HepG2 (cell line): ENCODE data around the gene ABCB6. TPM values are rescaled to one million over a fixed set of nuclear protein-coding genes. Genes with fewer than 3 reads are reported as not detected.

ENCODE experiments used
- ATAC-seq: fragments of 200-7000 bp; cut with Tn5 transposase; 3 replicates; pipeline ENCODE4 v1.9.1; 2020; ENCODE audit warnings: mild to moderate bottlenecking, moderate library complexity
- BruUV-seq: library from RNA; stranded (reverse); fragments of 400-500 nt; replicated peaks from 2 replicates; lab custom pipeline; 2021; lab: Mats Ljungman, UMichigan
- CTCF ChIA-PET: fragments of 300-600 bp; formaldehyde crosslinking; extraction: SDS; loops from one replicate; lab custom pipeline; 2021; ENCODE audit warnings: low total read pairs, inconsistent platforms, low intra/inter-chr PET ratio; lab: Yijun Ruan, JAX
- POLR2A ChIA-PET: fragments of 350-600 bp; sonication (Branson Sonifier 250); formaldehyde crosslinking; loops from one replicate; lab custom pipeline; 2020; ENCODE audit warnings: antibody characterized with exemption, inconsistent platforms; lab: Yijun Ruan, JAX
- DNase-seq: peaks from one replicate; pipeline ENCODE4 v3.0.0-alpha.2; 2015; ENCODE audit warnings: low spot score
- FAIRE-seq: peaks from 3 replicates; lab custom pipeline; 2011; peaks lifted over from hg19 to GRCh38; lab: Jason Lieb, UNC
- H2AFZ ChIP-seq: one replicate; pipeline ENCODE4 v1.6.1; 2011; ENCODE audit warnings: low read length, inconsistent platforms
- H3K27ac ChIP-seq: fragments of 300-600 bp; 3 replicates; pipeline ENCODE4 v1.8.0; 2011; ENCODE audit warnings: mixed run types, mild to moderate bottlenecking, mixed read lengths, low read length, inconsistent platforms; ENCODE audit not compliant: insufficient read depth; ENCODE audit errors: extremely low read length
- H3K27me3 ChIP-seq, 2 experiments: fragments of 200-600 bp in 1 of 2; 2 replicates in 1 of 2; 3 replicates in 1 of 2; pipeline versions ENCODE4 v1.6.0 to v1.8.0; 2011; ENCODE audit warnings: low read length in 2 of 2, mild to moderate bottlenecking in 2 of 2, moderate library complexity in 2 of 2, inconsistent platforms in 1 of 2; ENCODE audit not compliant: insufficient read depth in 2 of 2, control insufficient read depth in 1 of 2
- H3K36me3 ChIP-seq, 2 experiments: fragments of 200-600 bp in 1 of 2; replicated peaks in 1 of 2; 2 replicates in 1 of 2; 3 replicates in 1 of 2; pipeline versions ENCODE4 v1.5.1 to v1.8.0; 2011; ENCODE audit warnings: low read length in 2 of 2, inconsistent platforms in 1 of 2; ENCODE audit not compliant: insufficient read depth in 2 of 2, control insufficient read depth in 1 of 2
- H3K4me1 ChIP-seq: 2 replicates; pipeline ENCODE4 v1.5.1; 2012; ENCODE audit warnings: low read length, inconsistent platforms; ENCODE audit not compliant: insufficient read depth
- H3K4me2 ChIP-seq: 2 replicates; pipeline ENCODE4 v1.6.0; 2011; ENCODE audit warnings: low read depth, low read length, inconsistent platforms
- H3K4me3 ChIP-seq, 3 experiments: fragments of 200-600 bp in 1 of 3; sonication (generic), shearing (Covaris generic) in 1 of 3; replicated peaks in 1 of 3; 2 replicates each; pipeline ENCODE4 v1.5.1; 2011 to 2016; ENCODE audit warnings: low read length in 3 of 3, inconsistent platforms in 2 of 3, low read depth in 2 of 3, mild to moderate bottlenecking in 2 of 3, control low read depth in 1 of 3, mixed read lengths in 1 of 3; ENCODE audit not compliant: insufficient read depth in 1 of 3
- H3K79me2 ChIP-seq: one replicate; pipeline ENCODE4 v1.6.1; 2011; ENCODE audit warnings: low read length, inconsistent platforms; ENCODE audit not compliant: insufficient read depth
- H3K9ac ChIP-seq: 2 replicates; pipeline ENCODE4 v1.6.0; 2011; ENCODE audit warnings: mild to moderate bottlenecking, low read depth, low read length, inconsistent platforms; ENCODE audit not compliant: insufficient read depth
- H3K9me3 ChIP-seq: 2 replicates; pipeline ENCODE4 v1.5.1; 2012; ENCODE audit warnings: mild to moderate bottlenecking, low read length
- H4K20me1 ChIP-seq: 2 replicates; pipeline ENCODE4 v1.6.0; 2011; ENCODE audit warnings: inconsistent platforms, mild to moderate bottlenecking, low read length, moderate library complexity; ENCODE audit not compliant: insufficient read depth
- CBX2 ChIP-seq, 2 experiments: fragments of 200-600 bp in 1 of 2; sonication (generic); formaldehyde crosslinking in 1 of 2; IDR thresholded peaks; 2 replicates each; pipeline versions ENCODE4 v1.7.0 to v1.8.1; 2018 to 2022; ENCODE audit warnings: low read depth in 2 of 2, low read length in 1 of 2, mild to moderate bottlenecking in 1 of 2, missing genetic modification reagents in 1 of 2
- HNRNPL ChIP-seq: fragments of 200-400 bp; formaldehyde crosslinking; IDR thresholded peaks from 2 replicates; pipeline ENCODE4 v1.6.1; 2017; ENCODE audit warnings: mild to moderate bottlenecking, low read depth, low read length
- IKZF4 ChIP-seq: sonication (generic); formaldehyde crosslinking; IDR thresholded peaks from 2 replicates; pipeline ENCODE4 v1.5.1; 2020; ENCODE audit warnings: borderline replicate concordance, mild to moderate bottlenecking, low read depth, missing genetic modification reagents; ENCODE audit errors: not compliant biosample characterization
- PHF20 ChIP-seq: sonication (generic); formaldehyde crosslinking; IDR thresholded peaks from 2 replicates; pipeline ENCODE4 v1.5.0; 2020; ENCODE audit warnings: mild to moderate bottlenecking, missing genetic modification reagents
- RFX3 ChIP-seq: IDR thresholded peaks from 2 replicates; pipeline ENCODE4 v1.6.1; 2016; ENCODE audit warnings: missing biosample characterization, missing genetic modification reagents
- ZBTB7B ChIP-seq: sonication (generic); formaldehyde crosslinking; IDR thresholded peaks from 2 replicates; pipeline ENCODE4 v1.4.0; 2020; ENCODE audit warnings: missing genetic modification reagents
- ZNF510 ChIP-seq: sonication (generic); formaldehyde crosslinking; IDR thresholded peaks from 2 replicates; pipeline ENCODE4 v1.4.0; 2020; ENCODE audit warnings: low read depth, mild to moderate bottlenecking, missing genetic modification reagents
- ZNF660 ChIP-seq: sonication (generic); formaldehyde crosslinking; IDR thresholded peaks from 2 replicates; pipeline ENCODE4 v1.5.1; 2020; ENCODE audit warnings: mild to moderate bottlenecking, low read depth, missing genetic modification reagents, borderline replicate concordance
- ZNF678 ChIP-seq: sonication (generic); formaldehyde crosslinking; IDR thresholded peaks from 2 replicates; pipeline ENCODE4 v1.4.0; 2020; ENCODE audit warnings: mild to moderate bottlenecking, missing genetic modification reagents
- ZXDC ChIP-seq: sonication (generic); formaldehyde crosslinking; IDR thresholded peaks from 2 replicates; pipeline ENCODE4 v1.5.0; 2020; ENCODE audit warnings: mild to moderate bottlenecking, missing genetic modification reagents
- WGBS: methylation state at CpG from one replicate; pipeline ENCODE4 v1.1.6; 2017; ENCODE audit warnings: low lambda C conversion rate; 5-methylcytosine and 5-hydroxymethylcytosine counted together
- in situ Hi-C: cut with HindIII; loops from 2 replicates; pipeline ENCODE4 v1.10.0; 2017; ENCODE audit warnings: low pct_unique_long_range_greater_than_20kb; ENCODE audit not compliant: extremely low pct_ligation_motif_present
- intact Hi-C: fragments of 100-400 bp; cut with micrococcal nuclease; formaldehyde crosslinking; loops from one replicate; pipeline ENCODE4 v1.10.0; 2022; ENCODE audit not compliant: unreplicated experiment
- polyA plus RNA-seq, 8 experiments: library from polyadenylated mRNA; depleted of rRNA in 3 of 8; stranded (reverse) in 7 of 8; unstranded in 1 of 8; fragments of >200 nt; fragmentation: Illumina TruSeq in 4 of 8; extraction: Trizol in 4 of 8; gene quantifications; 2 replicates each; pipeline versions ENCODE4 v1.2.1 to v1.2.3, GENCODE V29; 2011 to 2016; ENCODE audit warnings: low read depth in 4 of 8, missing spikeins in 1 of 8, mixed read lengths in 1 of 8; ENCODE audit not compliant: insufficient read depth in 1 of 8
- total RNA-seq, 5 experiments: library from RNA; depleted of rRNA; stranded (reverse); fragments of >200 nt; fragmentation: Illumina TruSeq; extraction: Trizol; gene quantifications; 2 replicates each; pipeline ENCODE4 v1.2.3, GENCODE V29; 2016; ENCODE audit warnings: low read depth in 1 of 5
- TF ChIP-seq, protein P1 (sequence below): sonication (generic); formaldehyde crosslinking; IDR thresholded peaks from 2 replicates; pipeline ENCODE4 v1.8.1; 2023; ENCODE audit warnings: mild to moderate bottlenecking, inconsistent platforms, moderate library complexity, missing genetic modification reagents, borderline replicate concordance

ABCB6 gene
- total and polyA plus RNA-seq, 2 of the 13 experiments (the other 11 are each of a cell fraction or from before 2014, with no cell fraction given), result 91.1 to 137 TPM

DNA sequence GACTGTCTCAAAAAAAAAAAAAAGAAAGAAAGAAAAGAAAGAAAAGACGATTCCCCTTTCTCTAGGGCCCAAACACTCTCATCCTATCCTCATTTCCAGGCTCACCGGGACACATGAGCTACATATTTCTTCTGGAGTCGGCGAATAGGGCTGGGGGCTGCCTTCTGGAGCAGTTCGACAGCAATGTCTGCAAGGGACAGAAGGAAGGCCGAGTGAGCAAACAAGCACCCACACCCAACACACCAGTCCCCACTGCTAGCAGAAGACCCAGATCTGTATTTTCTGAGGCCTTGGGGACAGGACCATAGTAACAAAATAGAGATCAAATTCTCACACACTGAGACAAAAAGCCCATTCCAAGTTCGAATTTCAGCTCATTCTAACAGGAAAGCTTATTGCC, 43.3 kb downstream of the ABCB6 start:
- POLR2A ChIA-PET, result interaction anchor here (0.7 to 10.4 kb wide), 13 partner anchors 10 to 213 kb away, joined by 4 to 227 read pairs (median 20); partner anchors contain the start of genes ABCB6, ANKZF1, ATG9A and DNPEP
- Histone ChIP-seq H3K9ac (peak overlapping the region; percentile 82; the same call in 1 of the 2 replicates), H3K79me2 (peaks cover 26% of the 10 kb centered on the region), H3K4me1 (peaks cover 43% of the 10 kb centered on the region), H3K9me3 (no peaks in the 10 kb centered on the region), H3K4me3 (peak overlapping the region; percentile 62 to 79 (median 72); a peak in 5 of 6 replicates), H3K27me3 (no peaks in the 10 kb centered on the region; a peak in 1 of 5 replicates), H4K20me1 (no peaks in the 10 kb centered on the region), H3K27ac (no peak overlapping the region), H2AFZ (no peak overlapping the region), H3K4me2 (peak overlapping the region; percentile 100), H3K36me3 (peaks cover 15 to 34% of the 10 kb centered on the region in 2 experiments)
- FAIRE-seq, result peak; percentile 47
- CTCF ChIA-PET, result no interaction called here
- WGBS, result 79% methylated on average over 7 of the region's 7 CpGs
- no peak for DNase-seq
- intact Hi-C loops, result no loop called here
- no peak for TF ChIP-seq ZNF660 (CRISPR knock-in tag)
- no peak for TF ChIP-seq ZBTB7B
- TF ChIP-seq HNRNPL, result no peak
- no peak for TF ChIP-seq CBX2 (IDR thresholded peaks at IDR 0.05; ENCODE audit: low read depth, low read length)
- TF ChIP-seq CBX2 (CRISPR knock-in tag; IDR thresholded peaks at IDR 0.05; ENCODE audit: low read depth), result no peak
- no peak for TF ChIP-seq ZNF678 (CRISPR knock-in tag)
- no peak for TF ChIP-seq IKZF4 (CRISPR knock-in tag)
- no peak for TF ChIP-seq PHF20 (CRISPR knock-in tag)
- TF ChIP-seq ZXDC (CRISPR knock-in tag), result no peak
- TF ChIP-seq ZNF510 (CRISPR knock-in tag), result 0 out of 2 replicates have a peak, but pooled peaks have one; percentile 49
- no peak for TF ChIP-seq RFX3 (CRISPR knock-in tag)
- TF ChIP-seq, protein P1, sequence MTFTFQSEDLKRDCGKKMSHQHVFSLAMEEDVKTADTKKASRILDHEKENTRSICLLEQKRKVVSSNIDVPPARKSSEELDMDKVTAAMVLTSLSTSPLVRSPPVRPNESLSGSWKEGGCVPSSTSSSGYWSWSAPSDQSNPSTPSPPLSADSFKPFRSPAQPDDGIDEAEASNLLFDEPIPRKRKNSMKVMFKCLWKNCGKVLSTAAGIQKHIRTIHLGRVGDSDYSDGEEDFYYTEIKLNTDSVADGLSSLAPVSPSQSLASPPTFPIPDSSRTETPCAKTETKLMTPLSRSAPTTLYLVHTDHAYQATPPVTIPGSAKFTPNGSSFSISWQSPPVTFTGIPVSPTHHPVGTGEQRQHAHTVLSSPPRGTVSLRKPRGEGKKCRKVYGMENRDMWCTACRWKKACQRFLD (CRISPR knock-in tag), result 0 out of 2 replicates have a peak, but pooled peaks have one; percentile 20
- in situ Hi-C loops, result no loop called here
- no peak for ATAC-seq
- no TSS peak for BruUV-seq
